HCEC 1CT (cell line): ENCODE data around the gene TBL1X.

Experiments
- DNase-seq: peaks from one replicate; pipeline ENCODE4 v3.0.0-alpha.2; 2017

The TBL1X gene

DNA sequence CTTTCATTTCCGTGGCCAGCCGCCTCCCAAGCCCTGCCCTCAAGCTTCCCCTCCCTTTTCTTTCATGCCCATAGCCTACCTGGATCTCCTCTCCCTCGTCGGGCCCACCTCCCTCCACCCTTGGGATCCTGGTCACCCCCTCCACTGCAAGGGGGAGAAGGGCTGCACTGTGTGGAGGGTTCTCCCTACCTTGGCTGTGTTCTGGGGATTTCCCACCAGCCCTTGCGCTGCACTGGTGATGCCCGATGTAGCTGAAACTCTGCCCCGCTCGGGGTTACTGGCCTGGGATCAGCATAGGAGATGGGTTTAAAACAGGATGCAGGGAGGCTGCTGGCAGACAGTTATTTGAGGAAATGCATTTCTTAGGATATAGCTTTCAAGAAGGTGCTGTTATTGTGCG lies 128.9 kb downstream of the TBL1X start:
- no peak for DNase-seq

DNA sequence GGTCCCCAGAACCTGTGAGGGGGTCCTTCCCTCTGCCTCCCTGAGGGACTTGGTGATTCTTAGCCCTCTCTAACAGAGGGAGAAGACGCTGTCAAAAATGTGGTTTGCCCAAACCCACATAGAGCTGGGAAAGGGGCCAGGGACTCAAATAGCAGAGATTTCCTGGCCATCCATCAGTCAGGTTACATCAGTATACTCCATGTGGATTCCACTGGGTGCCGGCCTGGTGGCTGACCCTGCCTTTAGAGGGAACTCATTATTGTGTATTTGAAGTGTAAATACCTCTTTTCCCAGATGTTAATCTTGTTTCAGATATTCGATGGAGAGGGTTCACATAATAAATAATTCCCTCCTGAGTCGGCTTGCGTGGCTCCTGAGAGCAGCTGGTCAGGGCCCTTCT lies 130.3 kb downstream of the TBL1X start:
- no peak for DNase-seq

DNA sequence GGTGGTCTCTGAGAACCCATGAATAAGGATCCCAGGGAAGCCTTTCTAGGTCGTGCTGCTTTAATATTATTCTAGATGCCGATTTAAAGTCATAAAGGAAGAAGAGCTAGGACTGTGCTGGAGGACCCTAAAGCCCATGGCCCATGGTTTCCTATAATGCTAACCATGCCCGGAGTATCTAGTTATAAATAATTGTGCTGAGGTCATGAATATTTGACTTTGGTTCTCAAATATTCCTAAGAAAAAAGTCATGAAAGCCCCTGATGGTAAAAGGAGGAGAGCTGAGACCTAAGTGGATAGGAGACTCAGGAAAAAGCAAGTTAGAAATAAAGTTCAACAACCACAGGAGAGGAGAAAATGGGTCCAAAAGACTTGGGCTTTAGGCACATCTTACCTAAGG lies 132.0 kb downstream of the TBL1X start:
- DNase-seq: no peak

DNA sequence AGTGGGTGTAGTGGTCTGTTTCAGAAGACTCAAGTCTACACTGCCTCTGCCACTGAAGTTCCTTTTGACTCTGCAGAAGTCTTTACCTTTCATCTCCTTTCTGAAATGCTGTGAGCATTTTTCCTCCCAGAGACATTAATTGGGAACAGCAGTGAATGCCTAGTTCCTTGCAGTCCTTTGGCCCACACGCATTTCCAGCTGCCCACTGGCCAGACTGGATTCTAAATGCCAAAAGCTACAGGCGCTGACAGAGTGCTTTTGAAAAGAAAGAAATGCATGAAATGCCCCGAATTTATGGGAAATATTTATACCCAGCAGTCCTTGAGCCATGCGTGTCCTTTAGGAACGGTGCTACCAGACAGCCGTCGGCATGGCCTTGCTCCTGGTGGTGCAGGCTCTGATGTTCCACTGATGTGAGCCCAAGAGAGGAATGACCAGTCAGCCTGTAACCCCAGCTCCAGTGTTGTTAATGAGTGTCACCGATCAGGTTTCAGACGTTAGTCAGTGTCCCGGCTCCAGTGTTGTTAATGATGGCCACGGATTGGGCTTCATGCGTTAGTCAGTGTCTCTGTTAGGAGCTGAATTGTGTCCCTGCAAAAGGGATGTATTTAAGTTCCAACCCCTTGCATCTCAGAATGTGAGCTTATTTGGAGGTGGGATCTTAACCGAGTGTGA lies 132.6 kb downstream of the TBL1X start:
- no peak for DNase-seq

DNA sequence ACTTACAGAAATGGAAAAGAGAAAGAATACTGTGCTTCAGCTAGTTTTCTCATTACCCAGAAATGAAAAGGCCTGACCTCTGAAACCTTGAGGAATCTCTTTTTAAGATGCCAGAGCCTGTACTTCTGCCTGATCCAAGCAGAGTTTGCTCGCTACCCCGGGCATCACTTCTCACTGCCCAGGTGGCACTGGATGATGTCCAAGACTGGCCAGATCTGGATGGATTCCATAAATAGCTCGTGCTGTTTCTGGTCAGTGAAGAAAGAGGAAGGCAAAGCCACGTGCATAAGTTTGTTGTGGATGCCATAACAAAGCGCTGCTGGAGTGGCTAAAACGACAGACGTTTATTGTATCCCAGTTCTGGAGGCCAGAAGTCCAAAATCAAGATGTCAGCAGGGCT lies 133.5 kb downstream of the TBL1X start:
- DNase-seq: no peak

DNA sequence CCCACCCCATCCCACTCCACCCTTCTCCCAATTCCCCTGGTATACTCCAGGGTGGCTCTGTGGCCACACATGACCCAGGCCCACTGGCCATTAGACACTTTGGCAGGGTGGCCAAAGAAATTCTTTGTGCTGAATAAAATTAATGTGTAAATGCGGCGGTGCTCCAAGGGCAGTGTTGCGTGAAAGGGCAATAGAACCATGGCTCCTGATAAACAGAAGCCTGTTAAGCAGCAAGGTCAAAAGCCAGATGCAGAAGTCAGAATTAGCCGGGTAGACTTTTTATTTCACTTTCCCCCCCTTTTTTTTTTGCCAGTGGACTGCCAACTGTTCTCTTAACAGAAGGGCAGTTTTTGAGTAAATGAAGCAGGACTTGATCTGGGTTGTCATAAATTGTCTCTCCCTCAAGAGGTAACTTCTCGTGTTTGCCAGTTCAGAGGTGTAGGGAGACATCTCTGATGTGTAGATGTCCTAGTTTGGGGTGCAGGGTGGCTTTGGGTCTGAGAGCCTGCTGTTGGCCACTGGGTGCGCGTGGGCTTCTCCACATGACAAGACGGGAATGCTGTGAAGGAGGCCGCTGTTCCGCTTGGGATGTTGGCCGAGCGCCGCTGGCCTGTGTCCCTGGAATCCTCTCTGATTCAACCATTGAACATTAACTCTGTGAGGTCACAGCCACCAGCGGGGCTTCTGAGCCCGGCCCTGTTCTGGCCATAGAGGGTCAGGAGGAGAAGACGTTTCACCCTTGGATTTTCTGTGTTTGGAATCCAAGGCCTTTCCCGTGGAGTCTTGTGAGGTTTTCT lies 139.5 kb downstream of the TBL1X start:
- DNase-seq: no peak

DNA sequence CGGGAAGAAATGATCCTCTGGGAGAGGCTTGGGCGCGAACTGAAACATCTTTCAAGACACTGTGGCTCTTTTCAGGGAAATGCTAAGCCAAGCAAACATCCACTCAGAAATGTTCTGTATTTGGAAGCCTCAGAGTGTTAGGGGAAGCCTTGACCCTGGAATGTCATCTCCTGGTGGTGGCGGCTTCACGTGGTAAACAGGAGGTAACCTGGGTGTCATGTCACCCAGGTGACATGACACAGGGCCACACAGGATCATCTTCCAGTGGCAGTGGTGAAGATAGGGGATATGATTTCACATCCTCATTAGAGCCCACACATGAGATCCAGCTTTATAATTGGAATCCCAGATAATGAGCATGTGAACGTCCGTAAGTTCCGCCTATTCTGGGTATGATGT lies 140.0 kb downstream of the TBL1X start:
- no peak for DNase-seq

DNA sequence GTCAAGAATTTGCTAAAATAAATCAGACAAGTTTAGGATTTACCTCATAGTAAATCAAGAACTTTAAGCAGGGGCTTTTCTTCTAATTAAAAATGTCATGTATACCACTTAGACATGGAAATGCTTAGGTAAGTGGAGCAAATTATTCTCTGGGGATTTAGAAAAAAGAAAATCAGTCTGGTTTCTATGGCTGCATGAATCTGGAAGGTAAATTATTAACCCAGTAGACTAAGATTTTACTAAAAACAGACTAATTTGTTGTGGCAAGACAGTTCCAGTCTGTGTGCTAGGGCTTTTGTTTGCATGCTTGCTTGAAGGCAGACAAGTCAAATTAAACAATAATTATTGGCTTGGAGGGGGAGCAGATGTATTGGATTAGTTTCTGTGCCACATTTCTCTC lies 140.6 kb downstream of the TBL1X start:
- no peak for DNase-seq

DNA sequence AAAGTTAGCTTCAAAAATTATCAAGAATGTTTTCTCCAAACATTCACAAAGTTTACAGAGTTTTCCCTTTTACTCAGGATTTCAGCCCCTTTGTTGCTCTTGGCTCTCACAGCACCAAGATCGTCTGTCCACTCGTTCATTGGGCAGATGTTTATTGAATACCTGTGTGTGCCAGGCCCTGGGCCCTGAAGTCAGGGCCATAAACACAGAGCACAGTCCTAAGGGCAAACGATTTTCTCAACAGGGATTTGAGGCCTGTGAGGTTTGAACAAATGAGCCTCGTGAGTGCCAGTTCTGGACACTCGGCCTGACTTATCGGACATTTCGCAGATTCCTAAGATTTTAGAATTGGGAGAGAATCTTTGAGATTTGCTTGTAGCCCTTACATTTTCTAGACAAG lies 142.1 kb downstream of the TBL1X start:
- DNase-seq: no peak

DNA sequence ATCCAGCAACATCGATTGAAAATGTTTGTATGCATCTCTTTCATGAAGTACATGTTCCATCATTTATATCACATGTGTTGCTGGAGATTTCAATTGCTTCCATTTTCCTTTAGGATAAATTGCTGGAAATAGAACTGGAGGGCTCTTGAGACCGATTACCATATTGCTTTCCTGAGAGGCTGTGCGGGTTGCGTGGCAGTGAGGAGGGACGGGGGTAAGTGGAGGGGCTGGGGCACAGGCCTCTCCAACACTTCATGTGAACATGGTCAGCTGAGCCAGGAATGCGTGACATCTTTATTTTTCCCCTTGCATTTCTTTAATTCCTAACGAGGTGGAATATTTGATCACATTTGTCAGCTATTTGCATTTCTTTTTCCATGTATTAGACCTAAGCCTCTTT lies 144.6 kb downstream of the TBL1X start:
- DNase-seq: no peak

DNA sequence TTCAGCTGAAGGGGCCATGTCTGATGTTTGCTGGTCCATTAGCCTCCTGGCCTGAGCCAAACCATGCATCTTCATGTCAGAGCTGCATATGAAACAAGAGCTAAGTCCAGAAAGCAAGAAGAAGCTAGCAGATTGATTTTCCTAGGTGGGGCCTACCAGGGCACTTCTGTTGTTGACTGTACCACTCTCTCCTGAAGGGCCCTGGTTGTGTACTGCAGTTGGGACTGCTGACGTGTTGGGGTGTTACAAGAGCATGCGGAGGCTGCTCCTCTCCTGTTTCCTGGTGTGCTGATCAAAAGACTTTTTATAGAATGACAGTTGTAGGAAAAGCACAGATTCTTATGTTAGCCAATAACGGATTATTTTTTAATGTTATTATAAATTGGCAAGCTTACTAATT lies 145.1 kb downstream of the TBL1X start:
- no peak for DNase-seq

DNA sequence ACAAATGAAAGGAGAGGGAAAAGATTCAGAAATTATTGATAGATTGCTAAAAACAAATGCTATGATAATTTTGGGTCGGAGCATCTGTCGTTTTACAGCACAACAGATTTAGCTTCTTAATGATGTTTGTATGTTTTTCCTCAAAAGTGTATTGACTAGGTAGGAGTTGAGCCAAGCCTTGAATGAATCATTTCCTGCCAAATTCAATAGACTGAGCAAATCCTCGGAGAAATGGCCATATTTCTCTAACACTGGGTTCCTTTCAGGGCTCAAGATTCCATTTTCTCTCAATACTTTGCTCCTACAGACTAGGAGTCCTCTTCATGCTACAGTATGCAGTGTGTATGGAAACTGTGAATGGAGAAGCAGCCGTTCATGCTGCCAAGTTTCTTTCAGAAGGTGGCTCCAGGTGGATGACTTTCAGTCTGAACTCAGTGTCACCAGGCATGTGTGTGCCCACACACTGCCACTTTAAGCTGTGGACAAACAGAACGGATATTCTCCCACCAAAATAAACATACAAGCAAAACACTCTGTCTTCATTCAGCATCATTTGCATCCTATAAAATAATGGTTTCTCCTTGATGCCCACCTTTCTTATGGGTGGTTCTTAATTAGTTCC lies 146.0 kb downstream of the TBL1X start:
- DNase-seq: peak; percentile 26

DNA sequence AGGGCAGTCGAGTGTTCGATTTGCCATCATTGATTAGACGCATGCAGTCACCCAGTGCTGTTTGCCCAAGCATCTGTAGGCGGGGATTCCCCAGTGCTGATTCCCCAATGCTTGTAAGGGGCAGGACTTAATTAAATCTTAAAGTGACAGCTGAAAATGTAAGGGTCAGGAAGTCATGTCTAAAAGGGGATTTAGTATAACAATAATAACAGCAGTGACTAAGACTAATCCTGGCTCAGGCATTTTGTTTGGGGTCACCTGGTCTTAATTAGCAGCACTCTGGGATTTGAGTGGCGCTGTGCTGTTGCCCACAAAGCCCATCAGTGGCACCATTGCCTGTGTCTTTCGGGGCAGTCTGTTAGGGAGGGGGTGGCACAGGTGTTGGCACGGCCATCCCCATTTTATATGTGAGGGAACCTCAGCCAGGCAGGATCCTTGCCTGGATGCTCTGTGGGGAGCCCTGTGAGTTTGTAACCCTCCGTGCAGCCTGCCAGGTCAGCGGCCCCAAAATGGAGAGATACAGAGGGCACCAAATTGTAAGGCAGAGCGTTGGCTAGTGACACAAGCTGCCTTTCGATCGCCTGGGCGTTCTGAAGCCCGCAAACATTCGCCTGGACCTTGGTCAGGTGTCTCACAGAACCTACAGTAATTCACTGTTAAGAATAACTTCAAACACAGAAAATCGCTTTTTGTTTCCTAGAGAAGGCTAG lies 146.7 kb downstream of the TBL1X start:
- DNase-seq: peak; percentile 7

DNA sequence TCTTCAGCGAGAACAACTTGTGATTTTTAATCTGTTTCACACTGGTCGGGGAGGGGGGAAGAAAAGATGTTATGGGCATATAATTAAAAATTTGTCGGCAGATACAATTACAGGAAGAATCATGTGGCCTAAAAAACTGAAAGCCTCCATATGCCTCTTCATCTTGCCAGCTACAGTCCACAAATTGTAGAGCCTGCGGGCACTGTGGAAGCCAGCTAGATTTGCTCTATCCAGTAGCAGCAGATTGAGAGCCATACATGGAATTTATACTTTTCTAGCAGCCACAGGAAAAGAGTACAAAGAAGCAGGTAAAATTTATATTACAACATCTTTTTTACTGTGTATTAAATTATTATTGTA lies 147.3 kb downstream of the TBL1X start:
- DNase-seq: no peak

DNA sequence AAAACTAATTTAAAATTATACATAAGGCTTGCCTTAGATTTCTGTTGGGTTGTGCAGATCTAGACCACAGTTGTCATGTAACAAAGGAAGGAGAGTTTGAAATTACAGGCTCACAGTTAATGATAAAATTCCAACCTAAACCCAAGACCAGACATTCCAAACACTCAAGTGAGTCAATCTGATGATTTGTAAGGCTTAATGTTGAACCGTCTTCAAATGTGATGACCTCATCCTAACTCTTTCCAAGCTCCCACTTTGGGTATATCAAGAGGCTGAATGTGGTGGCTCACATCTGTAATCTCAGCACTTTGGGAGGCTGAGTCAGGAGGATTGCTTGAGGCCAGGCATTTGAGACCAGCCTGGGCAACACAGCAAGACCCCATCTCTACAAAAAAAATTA lies 149.2 kb downstream of the TBL1X start:
- peak; percentile 60 for DNase-seq

DNA sequence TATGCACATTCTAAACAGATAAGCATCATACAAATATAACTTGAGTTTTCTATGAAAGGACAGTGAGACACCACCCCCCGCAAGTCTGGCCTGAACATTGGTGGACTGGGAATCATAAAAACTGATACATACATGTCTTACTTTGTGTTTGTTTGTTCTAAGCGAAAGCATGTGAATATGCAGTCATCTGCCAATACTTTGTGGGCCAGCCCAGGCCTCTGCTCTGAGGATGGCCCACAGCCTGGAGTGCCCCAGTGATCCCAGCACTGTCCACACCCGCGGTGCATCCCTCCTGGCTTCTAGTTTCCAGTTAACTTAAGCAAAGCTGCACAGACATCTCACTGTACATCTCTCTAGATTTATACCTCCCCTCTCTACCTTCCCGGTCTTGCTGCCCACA lies 154.3 kb downstream of the TBL1X start:
- no peak for DNase-seq

DNA sequence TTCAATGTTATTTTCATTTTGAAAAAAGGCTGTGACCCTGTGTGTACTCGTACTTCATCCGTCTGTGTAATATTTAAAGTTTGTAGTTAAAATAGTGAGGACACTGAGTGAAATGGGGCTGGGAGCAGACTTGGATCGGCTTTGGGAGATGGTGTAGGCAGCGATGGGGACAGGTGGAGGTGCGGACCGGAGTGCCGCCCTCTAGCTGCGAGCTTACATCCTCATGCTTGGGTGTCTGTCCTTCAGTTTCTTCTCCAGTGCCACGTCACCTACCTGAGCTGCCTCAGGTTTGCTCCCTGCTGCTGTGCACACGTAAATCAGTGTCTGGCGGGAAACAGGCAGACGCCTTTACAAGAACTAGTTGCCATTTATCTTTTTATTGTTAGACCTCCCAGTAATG lies 154.7 kb downstream of the TBL1X start:
- no peak for DNase-seq

DNA sequence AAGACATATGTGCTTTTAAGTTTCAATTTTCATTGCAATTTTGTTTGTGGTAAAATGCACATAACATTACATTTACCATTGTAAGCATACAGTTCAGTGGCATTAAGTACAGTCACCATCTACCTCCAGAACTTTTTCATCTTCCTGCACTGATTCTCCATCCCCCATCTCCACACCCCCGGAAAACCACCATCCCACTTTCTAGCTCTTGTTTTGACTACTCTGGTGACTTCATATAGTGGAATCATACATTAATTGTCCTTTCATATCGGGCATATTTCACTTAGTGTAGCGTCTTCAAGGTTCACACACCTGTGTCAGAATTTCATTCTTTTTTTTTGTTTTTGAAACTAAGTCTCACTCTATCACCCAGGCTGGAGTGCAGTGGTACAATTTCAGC lies 157.3 kb downstream of the TBL1X start:
- DNase-seq: no peak

DNA sequence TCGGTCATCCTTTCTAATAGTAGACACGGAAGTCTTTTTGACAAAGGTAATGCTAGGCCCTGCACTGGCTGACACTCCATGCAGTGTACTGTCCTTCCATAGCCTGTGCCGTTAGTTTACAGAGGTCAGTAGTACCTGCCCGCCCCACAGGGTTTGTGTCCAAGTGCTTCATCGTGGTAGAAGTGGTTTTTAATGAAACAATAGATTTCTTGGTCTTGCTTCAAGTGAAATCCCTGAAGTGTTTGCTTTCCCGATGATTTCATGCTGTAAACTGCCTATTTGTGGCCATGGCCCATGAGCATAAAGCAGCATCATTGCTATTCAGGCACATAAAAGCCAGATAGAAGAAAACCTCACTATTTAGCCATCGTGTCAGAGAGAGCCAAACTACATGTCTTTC lies 161.5 kb downstream of the TBL1X start:
- DNase-seq: no peak

DNA sequence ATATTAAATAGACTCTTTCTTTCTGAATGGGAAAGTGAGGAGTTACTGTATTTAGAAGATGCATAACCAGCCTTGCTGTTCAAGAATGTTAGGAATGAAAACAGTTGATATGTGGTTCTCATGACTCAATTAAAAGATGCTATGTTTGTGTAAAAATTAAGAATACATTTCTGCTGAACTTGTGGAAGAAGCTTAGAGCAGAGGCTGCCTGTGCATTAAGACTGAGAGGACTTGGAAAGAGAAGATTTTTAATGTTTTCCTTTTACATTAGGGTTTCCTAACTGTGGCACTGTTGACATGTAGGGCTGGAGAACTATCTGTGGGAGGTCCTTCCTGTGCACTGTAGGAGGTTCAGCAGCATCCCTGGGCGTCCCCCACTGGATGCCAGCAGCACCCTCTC lies 163.1 kb downstream of the TBL1X start:
- DNase-seq: peak; percentile 20

DNA sequence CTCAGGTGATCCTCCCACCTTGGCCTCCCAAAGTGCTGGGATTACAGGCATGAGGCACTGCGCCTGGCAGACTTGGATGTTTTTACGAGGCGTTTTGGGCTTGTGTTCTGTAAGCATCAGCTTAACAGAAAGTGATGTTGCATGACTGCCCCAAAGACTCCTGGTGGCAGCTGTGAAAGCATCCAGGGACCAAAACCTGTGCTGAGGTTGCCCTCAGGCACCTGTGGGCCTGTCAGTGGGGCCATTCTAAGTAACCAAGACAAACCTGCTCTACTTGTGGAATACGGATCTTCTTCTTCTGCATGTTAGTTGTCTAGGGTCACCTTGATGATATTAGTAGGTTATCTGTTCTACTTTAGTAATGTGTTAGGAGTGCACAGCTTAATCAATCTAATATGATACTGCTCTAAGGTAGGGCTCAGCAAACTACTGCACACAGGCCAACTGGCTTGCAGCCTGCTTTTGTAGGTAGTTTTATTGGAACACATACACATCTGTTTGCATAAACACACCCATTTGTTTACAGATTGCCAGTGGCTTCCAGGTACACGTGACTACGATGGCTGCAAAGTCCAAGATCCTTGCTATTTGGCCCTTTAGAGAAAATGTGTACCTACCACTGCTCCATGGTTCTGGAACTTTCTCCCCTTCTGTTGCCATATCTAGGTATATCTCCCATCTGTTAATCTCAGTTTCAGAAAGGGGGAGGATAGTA lies 164.1 kb downstream of the TBL1X start:
- DNase-seq: no peak

DNA sequence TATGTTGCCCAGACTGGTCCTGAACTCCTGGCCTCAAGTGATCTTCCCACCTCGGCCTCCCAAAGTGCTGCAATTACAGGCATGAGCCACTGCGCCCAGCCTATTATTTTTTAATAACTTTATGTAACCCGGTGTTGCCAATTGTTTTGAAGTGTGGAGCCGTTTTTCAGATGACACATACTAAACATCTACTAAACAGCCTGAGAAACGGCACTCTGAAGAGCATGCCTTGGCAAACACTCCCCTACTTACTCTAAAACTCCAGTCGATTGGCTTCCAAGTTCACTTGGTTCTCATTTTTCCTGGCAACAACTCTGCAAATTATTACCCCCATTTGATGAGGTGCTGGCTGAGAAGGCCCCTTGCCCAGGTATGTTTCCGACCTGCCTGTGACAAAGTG lies 169.7 kb downstream of the TBL1X start:
- DNase-seq: no peak

DNA sequence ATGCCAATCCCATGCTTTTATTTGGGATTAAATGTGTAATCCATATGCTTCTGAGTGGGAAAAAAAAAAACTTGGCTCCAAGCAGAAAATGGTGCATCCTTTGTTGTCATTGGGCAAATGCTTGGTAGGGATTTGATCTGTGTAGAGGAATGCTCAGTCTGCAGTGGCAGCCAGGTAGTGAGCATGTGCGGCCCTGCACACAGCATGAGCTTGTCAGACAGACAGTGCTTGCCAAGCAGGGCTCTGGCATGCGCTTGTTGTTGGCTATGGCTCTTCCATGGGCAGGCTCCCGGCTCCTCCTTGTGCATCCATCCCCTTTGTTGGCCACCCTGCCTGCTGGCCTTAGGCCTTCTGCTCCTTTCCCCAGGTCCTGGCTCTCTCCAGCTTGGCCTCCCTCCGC lies 170.5 kb downstream of the TBL1X start:
- DNase-seq: no peak
